Measurements from ENCODE around the gene TAF4B.

GRCh38 chr18:26258711-26259110 is 32.5 kb downstream of the TAF4B start:
- TF ChIP-seq CTCF (IDR thresholded peaks at IDR 0.05) (no peak), POLR2A (IDR thresholded peaks at IDR 0.05) (no peak)

Measured in Peyer's patch (tissue), 4 donors.